HG02981 (cell line): ENCODE data around the gene UROD.
A peak's percentile ranks its signal among the peaks of the same experiment; 100 is the strongest.
"Not testable (repeated sequence)": the region's sequence is repeated elsewhere in the genome, so short reads cannot be mapped to it uniquely, and the experiment has no call there.

ENCODE experiments used
- ATAC-seq: cut with Tn5 transposase; IDR thresholded peaks from one replicate; pipeline ENCODE4 v1.9.1; 2021; ENCODE audit warnings: mild to moderate bottlenecking, moderate library complexity; ENCODE audit not compliant: unreplicated experiment

The UROD gene

DNA sequence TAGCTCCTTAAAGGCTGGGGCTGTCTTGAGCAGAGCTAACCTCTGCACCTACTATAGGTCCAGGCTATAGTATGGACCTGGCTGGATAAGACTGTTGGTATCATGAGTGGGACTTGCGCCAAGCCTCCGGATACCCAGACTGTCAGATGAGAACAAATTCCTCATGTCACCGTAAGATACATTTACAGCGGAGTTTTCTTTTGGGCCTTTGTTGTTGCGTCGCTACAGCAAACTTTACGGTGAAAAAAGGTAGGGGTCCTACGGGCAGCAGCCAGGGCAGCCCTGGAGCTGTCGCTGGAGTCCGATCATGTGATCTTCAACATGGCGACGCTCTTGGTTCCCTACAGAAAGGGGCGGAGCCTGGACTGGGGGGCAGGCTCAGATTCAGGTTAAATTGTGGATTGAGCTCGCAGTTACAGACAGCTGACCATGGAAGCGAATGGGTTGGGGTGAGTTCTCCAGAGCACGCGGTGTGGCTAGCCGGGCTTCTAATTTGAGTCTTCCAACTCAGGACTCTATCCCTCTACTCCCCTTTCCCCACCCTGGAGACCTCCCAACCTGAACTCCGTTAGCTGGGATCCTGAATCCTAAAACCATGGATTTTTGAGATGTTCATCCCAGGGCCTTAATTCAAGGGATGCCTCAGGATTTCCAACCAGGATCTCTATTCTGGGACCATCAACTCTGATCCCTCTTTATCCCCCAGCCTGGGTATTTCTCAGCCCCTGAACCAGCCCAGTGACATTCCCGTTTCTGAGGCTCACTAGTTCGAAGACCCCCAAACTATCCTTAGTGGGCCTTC is at the start of gene UROD:
TSS of gene UROD (plus strand) at position 418 of the 802 bp plus-strand sequence. CDS start at position 430, 12 bp downstream.
- peak; percentile 67 for ATAC-seq

GRCh38 chr1:44962729-44963128 is 49.3 kb upstream of the UROD start:
- no peak for ATAC-seq

DNA sequence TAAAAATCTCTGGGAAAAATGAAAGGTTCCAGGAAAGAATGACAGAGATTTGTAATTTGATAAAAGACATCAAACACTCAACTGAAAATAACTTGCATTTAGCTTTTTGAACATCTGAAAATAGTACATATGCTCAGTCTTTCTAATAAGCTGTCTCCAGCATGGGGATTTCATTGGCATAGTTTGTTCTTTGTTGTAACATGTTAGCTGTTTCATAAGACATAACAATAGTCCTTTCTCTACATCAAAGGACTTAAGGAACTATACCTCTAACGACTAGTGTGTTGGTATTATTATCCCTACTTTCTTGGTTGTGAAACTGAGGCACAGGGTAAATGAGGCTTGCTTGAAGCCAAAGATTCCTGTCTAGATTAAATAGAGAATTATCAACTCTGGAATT is 47.7 kb upstream of the UROD start:
- no peak for ATAC-seq

DNA sequence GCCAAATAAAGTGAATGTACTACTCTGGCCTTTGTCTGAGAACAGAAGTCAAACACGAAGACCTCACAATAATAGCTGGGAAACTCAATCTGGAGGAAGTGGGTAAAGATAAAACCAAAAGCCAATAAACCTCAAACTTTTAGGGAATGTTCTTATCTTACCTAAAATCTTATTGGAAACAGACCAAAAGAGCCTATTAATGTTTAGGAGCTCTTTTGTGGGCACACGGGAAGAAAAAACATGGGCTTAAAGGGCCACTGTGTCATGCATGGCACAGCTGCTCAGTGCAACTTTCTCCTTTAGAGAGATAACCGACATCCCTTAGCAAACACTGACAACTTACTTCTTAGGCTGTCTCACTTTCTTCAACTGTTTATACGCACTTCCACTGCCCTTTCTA is 41.7 kb upstream of the UROD start:
- no peak for ATAC-seq

GRCh38 chr1:44973645-44974044 is 38.4 kb upstream of the UROD start:
- no peak for ATAC-seq

DNA sequence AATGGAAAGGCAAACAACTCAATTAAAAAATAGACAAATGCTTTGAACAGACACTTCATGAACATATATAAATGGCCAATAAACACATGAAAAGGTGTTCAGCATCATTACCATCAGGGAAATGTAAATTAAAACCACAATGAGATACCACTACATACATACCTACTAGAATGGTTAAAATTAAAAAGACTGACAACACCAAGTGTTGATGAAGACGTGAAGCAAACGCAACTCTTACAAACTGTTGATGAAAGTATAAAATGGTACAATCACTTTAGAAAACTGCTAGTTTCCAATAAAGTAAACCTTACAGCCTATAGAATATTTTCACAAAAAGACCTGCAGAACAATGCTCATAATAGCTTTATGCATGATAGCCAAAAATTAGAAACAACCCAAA is 35.8 kb upstream of the UROD start:
- ATAC-seq = no peak

DNA sequence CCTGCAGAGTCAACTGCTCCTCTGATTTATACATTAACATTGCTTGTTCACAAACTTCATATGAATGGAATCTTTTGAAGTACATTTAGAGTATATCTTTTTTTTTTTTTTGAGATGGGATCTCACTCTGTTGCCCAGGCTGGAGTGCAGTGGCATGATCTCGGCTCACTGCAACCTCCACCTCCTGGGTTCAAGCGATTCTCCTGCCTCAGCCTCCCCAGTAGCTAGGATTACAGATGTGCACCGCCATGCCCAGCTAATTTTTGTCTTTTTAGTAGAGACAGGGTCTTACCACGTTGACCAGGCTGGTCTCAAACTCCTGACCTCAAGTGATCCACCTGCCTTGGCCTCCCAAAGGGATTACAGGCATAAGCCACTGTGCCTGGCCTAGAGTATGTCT is 34.7 kb upstream of the UROD start:
- not testable (repeated sequence) for ATAC-seq

- ATAC-seq = no peak
These were observed 26.2 kb upstream of the UROD start for GRCh38 chr1:44985747-44986359.

GRCh38 chr1:44988531-44989156 is 23.4 kb upstream of the UROD start:
- no peak for ATAC-seq

DNA sequence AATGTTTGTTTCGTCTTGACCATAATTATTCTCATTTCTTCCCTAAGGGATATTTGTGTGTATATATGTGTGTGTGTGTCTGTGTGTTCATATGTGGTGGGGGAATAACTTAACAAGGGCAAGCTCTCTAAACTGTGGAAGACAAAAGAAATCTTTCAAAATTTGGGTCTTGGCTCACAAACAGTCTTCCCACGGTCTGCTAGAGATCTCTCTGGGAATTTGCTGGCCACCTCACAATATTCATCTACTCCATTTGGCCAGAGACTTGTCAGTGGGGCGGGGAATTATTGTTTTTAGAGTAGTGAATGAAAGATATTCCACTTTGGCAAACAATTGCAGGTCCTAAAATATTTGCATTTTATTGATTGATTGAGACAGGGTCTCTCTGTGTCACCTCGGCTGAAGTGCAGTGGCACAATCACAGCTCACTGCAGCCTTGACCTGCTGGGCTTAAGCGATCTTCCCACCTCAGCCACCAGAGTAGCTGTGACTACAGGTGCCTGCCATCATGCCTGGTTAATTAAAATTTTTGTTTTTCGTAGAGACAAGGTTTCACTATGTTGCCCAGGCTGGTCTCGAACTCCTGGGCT is 17.6 kb upstream of the UROD start:
- ATAC-seq = no peak

- no peak for ATAC-seq
These were observed 16.4 kb upstream of the UROD start for GRCh38 chr1:44995467-44996238.

- ATAC-seq = no peak
These were observed 12.8 kb upstream of the UROD start for GRCh38 chr1:44999232-44999631.

GRCh38 chr1:45001011-45001481 is 11.0 kb upstream of the UROD start:
- ATAC-seq = no peak

- not testable (repeated sequence) for ATAC-seq
These were observed 10.5 kb upstream of the UROD start for GRCh38 chr1:45001576-45001975.

- no peak for ATAC-seq
These were observed 9.1 kb upstream of the UROD start for GRCh38 chr1:45002650-45003645.

GRCh38 chr1:45003741-45004140 is 8.3 kb upstream of the UROD start:
- ATAC-seq = no peak

GRCh38 chr1:45004281-45004920 is 7.7 kb upstream of the UROD start:
- no peak for ATAC-seq

DNA sequence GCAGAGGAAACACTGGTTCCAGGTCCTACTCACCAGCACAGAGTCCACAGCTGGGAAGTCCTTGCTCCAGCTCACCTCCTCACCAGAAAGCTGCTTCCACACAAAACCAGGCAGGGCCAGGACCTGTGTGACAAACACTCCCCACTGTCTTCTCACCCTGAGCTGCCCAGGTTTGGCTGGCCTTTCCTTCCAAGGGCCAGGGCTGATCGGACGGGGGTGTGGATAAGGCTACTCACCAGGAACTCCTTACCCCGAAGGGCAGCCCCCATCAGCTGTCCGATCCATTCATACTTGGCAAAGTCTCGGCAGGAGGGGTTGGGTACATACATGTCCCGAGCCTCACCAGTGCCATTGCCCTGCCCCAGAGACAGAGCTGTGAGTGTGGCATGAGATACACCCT is 6.3 kb upstream of the UROD start:
- no peak for ATAC-seq

- no peak for ATAC-seq
These were observed 4.7 kb upstream of the UROD start for GRCh38 chr1:45007311-45007710.
